Endothelial cell of umbilical vein (primary cell): ENCODE results near the gene GALR2.

Source experiments
- CTCF ChIP-seq, 2 donors: IDR thresholded peaks; 1 replicate in 1 of 2; 2 replicates in 1 of 2; pipeline ENCODE4 v1.5.1; 2011; ENCODE audit warnings: low read length in 2 of 2, mild to moderate bottlenecking in 2 of 2, moderate library complexity in 2 of 2, control low read depth in 1 of 2, inconsistent platforms in 1 of 2, low read depth in 1 of 2; ENCODE audit not compliant: insufficient read depth in 1 of 2; ENCODE audit errors: extremely low read depth in 1 of 2
- EZH2 ChIP-seq: IDR thresholded peaks from 2 replicates; pipeline ENCODE4 v1.6.1; 2012; ENCODE audit warnings: borderline replicate concordance, low read depth, mild to moderate bottlenecking, moderate library complexity, low read length, inconsistent platforms; ENCODE audit not compliant: severe bottlenecking
- MYC ChIP-seq: IDR thresholded peaks from one replicate; pipeline ENCODE4 v1.6.1; 2011; ENCODE audit warnings: mild to moderate bottlenecking, low read depth, low read length
- POLR2A ChIP-seq: IDR thresholded peaks from 2 replicates; pipeline ENCODE4 v1.6.1; 2012; ENCODE audit warnings: low read depth, mild to moderate bottlenecking, control low read depth, low read length

GRCh38 chr17:76075364-76076145 is 974 bp downstream of the GALR2 start:
- TF ChIP-seq CTCF (IDR thresholded peaks at IDR 0.05; ENCODE audit: extremely low read depth in 1 of 2, insufficient read depth in 1 of 2, low read depth in 1 of 2, low read length in 2 of 2) (peak in 1 of 2 donors; percentile 26), POLR2A (no peak), EZH2 (peak; percentile 73), MYC (no peak)
